HG03108 (cell line): ENCODE measurements around the gene LDLRAD2.

ENCODE experiments used
- ATAC-seq: cut with Tn5 transposase; IDR thresholded peaks from one replicate; pipeline ENCODE4 v1.9.1; 2021; ENCODE audit warnings: moderate library complexity; ENCODE audit not compliant: unreplicated experiment

The LDLRAD2 gene

DNA sequence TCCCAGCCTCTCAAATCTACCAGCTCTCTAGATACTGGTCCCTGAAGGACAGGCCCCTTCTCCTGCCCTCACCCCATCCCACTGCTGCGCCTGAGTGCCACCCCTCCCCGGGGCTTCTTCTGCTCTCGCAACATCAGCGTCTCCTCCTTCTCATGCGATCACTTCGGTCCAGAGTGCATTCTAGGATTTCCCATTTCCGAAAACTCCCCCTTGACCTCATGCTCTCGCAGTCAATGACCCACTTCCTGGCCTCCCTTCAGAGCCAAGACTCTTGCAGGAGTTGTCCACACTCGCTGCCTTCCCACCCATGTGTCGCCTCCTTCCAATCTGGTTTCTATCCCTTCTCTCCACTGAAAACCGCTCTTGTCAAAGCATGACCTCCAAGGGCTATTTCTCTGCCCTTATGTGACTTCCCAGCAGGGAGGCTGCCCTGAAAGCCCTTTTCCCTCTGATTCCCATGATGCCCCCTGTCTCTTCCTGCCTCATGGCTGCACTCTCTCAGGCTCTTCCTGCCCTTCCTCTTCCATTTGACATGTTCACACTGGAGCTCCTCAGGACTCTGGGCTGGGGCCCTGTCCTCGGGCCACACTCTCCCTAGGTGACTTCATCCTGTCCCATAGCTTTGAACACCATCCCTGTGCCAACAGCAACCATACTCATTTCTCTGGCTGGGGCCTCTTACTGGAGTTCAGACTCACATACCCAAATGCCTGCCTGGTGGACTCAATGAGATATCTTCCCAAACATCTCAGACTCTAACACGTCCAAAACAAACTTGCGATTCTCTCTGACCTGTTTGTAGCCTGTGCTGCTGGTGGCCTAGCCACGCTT, 46.0 kb downstream of the LDLRAD2 start:
- no peak for ATAC-seq

GRCh38 chr1:21859669-21860179, 47.7 kb downstream of the LDLRAD2 start:
- ATAC-seq, result no peak

GRCh38 chr1:21860971-21861370, 48.9 kb downstream of the LDLRAD2 start:
- ATAC-seq, result no peak

- ATAC-seq, result no peak
Measured at GRCh38 chr1:21861602-21862429, 49.8 kb downstream of the LDLRAD2 start.

- ATAC-seq, result no peak
Measured at GRCh38 chr1:21863981-21864380, 51.9 kb downstream of the LDLRAD2 start.

DNA sequence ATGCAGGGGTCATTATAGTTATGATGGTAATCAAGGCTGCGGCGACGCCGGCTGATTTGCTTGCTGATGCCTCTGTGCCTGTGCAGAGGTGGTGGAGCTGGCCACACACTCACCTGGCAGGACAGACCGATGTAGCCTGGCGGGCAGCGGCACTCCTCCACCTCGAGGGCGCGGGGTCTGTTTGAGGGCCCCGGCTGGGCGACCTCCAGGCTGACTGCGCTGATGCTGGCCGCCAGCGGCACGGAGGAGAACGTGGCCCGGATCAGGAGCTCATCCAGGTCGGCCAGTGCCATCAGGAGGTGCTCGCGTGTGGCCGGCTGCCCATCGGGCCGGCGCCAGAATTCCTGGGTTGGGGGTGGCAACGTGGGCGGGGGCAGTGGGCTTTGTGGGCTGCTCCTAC, 52.7 kb downstream of the LDLRAD2 start:
- no peak for ATAC-seq

DNA sequence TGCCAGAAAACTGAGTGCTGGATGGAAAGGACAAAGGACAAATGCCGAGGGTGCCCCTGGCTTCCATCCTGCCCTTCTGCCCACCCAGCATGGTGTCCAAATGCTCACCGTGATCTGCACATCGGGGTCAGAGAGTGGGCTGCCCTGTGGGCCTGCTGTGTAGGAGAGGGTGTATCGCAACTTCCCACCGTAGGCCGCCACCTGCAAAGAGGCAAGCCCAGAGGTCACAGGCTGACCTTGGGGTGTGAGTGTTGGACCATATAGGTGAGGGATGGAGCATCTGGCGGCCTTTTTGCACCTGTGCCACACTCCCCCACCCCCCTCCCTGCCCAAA, 53.5 kb downstream of the LDLRAD2 start:
- no peak for ATAC-seq

DNA sequence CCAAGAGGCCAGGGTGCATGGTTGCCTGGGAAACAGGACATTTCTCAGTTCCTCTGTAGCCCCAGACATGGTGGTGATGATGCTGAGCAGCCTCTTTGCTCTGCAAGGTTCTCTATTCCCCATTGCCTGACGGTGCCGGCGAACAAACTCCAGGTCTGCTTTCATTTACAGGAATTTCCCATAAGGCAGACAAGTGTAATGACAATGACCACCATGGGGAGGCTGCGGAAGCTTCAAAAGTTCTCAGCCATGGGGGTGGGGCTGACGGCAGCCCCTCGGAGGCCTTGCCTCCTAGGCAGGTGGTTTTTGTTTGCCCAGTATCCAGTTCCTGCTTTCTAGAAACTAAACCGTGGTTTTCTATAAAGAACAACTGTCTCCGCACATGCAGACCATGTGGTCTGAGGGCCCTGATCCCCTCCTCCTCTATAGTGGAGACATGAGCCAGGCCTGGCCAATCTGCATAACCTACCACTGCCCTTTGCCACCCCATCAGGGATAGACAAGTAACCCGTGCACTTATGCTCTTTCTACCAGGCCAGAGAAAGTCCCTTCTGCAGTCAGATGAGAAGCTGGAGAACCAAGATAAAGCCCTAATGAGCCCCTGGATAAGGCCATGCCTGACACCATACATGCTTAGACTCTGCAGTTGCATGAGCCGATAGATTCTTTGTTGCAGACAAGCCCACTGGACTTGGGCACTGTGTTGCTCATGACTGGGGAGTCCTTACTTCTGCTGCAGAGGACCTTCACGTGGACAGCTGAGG, 54.1 kb downstream of the LDLRAD2 start:
- peak; percentile 67 for ATAC-seq

DNA sequence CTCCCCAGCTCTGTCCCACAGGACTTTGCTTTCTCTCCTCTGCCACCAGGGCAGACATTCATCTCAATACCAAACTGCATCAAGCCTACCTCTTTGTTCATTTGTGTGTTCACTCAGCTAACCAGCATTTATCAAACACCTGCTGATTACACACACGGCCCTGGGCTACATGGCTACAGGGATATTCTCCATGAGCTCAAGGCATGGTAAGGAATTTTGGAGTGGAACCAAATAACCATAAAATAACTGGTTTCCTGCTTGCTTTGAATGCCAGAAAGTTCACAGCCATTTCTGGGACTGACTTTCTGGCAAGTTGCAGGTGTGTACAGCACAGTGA, 54.6 kb downstream of the LDLRAD2 start:
- ATAC-seq, result no peak

DNA sequence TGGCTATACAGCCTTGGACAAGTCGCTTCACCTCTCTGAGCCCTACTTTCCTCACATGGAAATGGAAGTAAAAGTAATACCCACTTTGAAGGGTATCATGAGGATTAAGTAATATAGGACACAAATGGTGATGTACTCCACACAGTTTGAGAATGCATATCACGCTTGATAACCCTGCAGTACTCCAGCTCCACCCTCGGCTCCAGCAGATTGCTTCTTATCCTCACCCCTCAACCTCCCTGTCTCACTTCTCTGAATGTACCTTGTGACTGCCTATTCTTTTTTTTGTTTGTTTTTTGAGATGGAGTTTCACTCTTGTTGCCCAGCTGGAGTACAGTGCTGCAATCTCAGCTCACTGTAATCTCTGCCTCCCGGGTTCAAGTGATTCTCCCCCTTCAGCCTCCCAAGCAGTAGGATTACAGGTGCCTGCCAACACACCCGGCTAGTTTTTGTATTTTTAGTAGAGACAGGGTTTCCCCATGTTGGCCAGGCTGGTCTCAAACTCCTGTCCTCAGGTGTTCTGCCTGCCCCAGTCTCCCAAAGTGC, 55.5 kb downstream of the LDLRAD2 start:
- no peak for ATAC-seq

DNA sequence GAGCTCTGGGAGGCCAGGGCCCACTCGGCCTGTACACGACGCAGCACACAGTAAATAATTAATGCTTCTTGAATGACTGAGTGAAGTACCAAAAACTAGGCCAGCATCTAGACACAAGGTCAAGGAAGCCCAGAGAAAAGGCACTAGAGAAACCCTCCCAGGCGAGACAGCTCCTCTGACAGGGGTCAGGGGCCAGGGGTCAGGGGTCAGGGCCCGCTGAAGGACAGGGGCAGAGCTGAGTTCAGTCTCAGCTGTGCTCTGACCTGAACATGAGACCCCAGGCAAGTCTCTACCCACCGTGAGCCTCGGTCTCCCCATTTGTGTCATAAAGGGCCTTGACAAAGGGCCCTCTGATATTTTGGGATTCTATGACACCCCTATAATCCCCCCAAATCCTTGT, 56.4 kb downstream of the LDLRAD2 start:
- ATAC-seq, result no peak

GRCh38 chr1:21868941-21869454, 56.9 kb downstream of the LDLRAD2 start:
- ATAC-seq, result no peak

DNA sequence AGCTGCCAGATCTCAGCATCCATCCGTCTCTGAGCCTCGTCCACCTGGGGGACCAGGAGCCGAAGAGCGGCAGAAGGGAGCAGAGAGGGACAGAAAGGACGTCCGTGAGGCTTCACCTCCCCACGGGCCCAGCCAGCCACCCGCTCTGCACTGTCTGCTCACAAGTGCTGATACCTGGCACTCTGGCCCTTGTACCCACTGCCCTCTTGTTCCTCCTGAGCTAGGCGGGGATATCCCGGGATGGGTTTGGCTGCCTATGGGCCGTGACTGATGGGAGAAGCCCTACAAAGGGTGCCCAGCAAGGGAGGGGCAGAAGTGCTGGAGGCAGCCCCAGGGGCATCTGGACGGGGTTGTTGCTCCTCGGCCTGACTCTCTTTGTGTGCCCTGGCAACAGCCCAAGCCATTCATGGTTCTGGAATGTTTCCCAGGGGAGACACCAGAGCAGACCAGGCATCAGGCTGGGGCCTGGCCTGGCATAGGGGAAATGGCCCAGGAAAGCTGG, 57.6 kb downstream of the LDLRAD2 start:
- ATAC-seq, result no peak

DNA sequence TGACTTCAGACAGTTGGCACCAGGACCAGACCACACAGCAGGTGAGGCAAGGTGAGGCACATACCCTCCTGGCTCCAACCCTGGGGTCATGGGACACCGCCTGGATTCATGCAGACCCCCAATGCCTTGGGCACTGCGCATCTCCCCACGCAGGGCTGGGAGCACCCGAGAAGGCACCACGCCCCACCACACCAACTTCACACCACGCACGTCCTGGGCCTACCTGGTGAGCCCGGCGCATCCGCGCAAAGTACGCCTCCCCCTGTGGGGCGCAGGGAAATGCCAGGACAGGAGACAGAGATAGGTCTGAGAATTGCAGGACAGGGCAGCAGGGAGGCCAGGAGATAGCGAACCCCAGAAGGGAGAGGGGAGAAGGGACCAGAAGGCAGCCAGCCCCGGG, 58.5 kb downstream of the LDLRAD2 start:
- ATAC-seq, result no peak

DNA sequence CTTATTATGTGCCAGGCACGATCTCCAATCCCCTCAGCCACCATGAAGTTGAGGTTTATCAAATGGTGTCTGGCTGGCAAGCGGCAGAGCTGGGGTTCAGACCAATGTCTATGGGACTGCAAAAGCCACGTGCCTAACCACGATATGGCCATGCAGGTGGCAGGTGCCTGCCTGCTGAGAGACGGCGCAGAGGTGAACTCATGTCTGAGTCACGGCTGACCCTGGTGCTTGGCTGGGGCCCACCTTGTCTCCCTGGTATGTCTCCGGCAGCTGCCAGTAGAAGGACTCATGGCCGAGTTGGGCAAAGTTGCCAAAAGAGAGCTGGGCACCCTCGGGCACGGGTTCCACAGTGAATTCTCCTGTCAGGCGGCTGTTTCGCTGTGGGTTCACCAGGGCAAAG, 59.9 kb downstream of the LDLRAD2 start:
- ATAC-seq, result no peak

DNA sequence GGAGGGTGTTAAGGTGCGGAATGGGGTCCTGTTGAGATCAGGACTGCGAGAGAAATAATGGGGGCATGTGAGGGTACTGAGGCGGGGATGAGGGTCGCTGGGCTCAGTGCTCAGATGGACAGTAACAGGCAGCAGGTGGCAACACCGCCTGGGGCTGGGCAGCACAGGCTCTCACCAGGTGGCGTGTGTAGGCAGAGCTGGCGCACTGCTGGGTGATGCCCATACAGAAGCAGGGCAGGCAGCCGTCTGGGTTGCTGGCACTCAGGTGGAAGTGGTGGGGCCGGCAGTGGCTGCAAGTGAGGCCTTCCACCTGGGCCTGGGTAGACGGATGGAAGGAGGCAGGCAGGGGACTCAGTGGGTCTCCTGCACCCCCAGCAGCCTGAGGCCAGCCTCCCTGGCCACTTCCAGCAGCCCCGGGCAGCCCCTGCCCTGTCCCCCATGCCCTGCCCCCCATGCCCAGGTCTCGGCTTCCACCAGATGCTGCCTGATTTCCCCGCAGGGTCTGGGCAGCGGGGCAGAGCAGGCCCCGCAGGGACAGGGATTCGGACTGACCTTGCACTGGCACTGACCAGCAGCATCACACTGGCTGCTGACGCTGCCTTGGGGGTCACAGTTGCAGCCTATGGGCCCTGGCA, 60.5 kb downstream of the LDLRAD2 start:
- ATAC-seq, result no peak

- no peak for ATAC-seq
Measured at GRCh38 chr1:21873174-21873573, 61.1 kb downstream of the LDLRAD2 start.

- no peak for ATAC-seq
Measured at GRCh38 chr1:21873761-21874160, 61.7 kb downstream of the LDLRAD2 start.

DNA sequence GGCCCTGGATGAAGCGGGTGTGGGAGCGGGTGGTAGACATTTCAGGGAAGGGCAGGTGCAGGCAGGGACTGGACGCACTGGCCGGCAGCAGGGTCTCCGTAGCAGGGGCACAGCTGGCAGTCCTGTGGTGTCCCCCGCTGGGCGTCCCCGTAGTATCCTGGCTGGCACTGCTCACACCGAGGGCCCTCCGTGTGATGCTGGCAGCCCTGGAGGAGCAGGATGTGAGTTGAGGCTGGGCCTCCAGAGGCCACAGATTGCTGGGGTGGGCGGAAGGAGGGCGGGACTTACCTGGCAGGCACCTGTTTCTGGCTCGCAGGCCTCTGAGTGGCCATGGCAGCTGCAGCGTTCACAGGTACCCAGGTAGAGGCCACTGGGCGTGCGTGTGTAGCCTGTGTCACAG, 62.3 kb downstream of the LDLRAD2 start:
- no peak for ATAC-seq
